Measurements from ENCODE around the gene PFDN1.

DNA sequence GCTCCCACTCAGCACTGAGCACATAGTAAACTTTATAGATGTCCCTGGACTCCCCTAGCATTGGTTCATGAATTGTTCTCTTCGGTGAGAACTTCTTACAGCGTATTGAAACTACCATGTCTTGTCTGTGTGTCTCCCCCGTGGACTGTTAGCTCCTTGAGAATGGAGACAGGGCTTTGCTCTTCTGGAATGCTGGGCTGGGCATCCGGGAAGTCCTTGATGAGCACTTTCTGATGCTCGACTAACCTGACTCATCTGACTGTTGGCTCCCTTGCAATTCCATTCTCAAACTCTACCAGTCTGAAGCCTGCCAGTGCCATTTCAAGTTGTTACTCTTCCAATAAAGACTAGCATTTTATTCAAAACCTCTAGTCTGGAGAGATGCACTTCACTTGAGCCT, 15.0 kb upstream of the PFDN1 start:
- TF ChIP-seq, protein P1, sequence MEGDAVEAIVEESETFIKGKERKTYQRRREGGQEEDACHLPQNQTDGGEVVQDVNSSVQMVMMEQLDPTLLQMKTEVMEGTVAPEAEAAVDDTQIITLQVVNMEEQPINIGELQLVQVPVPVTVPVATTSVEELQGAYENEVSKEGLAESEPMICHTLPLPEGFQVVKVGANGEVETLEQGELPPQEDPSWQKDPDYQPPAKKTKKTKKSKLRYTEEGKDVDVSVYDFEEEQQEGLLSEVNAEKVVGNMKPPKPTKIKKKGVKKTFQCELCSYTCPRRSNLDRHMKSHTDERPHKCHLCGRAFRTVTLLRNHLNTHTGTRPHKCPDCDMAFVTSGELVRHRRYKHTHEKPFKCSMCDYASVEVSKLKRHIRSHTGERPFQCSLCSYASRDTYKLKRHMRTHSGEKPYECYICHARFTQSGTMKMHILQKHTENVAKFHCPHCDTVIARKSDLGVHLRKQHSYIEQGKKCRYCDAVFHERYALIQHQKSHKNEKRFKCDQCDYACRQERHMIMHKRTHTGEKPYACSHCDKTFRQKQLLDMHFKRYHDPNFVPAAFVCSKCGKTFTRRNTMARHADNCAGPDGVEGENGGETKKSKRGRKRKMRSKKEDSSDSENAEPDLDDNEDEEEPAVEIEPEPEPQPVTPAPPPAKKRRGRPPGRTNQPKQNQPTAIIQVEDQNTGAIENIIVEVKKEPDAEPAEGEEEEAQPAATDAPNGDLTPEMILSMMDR (IDR thresholded peaks at IDR 0.05; ENCODE audit: low read depth, low read length, missing input control), result no peak
- no peak for TF ChIP-seq JUND (IDR thresholded peaks at IDR 0.05)
- TF ChIP-seq GABPA (IDR thresholded peaks at IDR 0.05 in 1 of 2, conservative IDR thresholded peaks at IDR 0.05 in 1 of 2), result no peak
- no peak for TF ChIP-seq RAD21 (IDR thresholded peaks at IDR 0.05)
- TF ChIP-seq SP1 (IDR thresholded peaks at IDR 0.05), result no peak
- no peak for TF ChIP-seq YY1 (IDR thresholded peaks at IDR 0.05)
- TF ChIP-seq, protein P2, sequence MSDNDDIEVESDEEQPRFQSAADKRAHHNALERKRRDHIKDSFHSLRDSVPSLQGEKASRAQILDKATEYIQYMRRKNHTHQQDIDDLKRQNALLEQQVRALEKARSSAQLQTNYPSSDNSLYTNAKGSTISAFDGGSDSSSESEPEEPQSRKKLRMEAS (IDR thresholded peaks at IDR 0.05), result no peak
- TF ChIP-seq, protein P3, sequence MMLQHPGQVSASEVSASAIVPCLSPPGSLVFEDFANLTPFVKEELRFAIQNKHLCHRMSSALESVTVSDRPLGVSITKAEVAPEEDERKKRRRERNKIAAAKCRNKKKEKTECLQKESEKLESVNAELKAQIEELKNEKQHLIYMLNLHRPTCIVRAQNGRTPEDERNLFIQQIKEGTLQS (IDR thresholded peaks at IDR 0.05), result no peak
- no peak for TF ChIP-seq FOXA1 (IDR thresholded peaks at IDR 0.05)
- TF ChIP-seq, protein P4, sequence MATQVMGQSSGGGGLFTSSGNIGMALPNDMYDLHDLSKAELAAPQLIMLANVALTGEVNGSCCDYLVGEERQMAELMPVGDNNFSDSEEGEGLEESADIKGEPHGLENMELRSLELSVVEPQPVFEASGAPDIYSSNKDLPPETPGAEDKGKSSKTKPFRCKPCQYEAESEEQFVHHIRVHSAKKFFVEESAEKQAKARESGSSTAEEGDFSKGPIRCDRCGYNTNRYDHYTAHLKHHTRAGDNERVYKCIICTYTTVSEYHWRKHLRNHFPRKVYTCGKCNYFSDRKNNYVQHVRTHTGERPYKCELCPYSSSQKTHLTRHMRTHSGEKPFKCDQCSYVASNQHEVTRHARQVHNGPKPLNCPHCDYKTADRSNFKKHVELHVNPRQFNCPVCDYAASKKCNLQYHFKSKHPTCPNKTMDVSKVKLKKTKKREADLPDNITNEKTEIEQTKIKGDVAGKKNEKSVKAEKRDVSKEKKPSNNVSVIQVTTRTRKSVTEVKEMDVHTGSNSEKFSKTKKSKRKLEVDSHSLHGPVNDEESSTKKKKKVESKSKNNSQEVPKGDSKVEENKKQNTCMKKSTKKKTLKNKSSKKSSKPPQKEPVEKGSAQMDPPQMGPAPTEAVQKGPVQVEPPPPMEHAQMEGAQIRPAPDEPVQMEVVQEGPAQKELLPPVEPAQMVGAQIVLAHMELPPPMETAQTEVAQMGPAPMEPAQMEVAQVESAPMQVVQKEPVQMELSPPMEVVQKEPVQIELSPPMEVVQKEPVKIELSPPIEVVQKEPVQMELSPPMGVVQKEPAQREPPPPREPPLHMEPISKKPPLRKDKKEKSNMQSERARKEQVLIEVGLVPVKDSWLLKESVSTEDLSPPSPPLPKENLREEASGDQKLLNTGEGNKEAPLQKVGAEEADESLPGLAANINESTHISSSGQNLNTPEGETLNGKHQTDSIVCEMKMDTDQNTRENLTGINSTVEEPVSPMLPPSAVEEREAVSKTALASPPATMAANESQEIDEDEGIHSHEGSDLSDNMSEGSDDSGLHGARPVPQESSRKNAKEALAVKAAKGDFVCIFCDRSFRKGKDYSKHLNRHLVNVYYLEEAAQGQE (IDR thresholded peaks at IDR 0.05), result no peak
- no peak for TF ChIP-seq NR2F2 (IDR thresholded peaks at IDR 0.05)
